A549 (cell line): Measurements from ENCODE around the gene EPB41L5.

Experiments
- CTCF ChIP-seq: fragments of >200 bp; sonication (Bioruptor Twin); formaldehyde crosslinking; IDR thresholded peaks from 3 replicates; pipeline ENCODE4 v1.5.1; 2016
- KDM1A ChIP-seq: fragments of 200-600 bp; sonication (generic); IDR thresholded peaks from 2 replicates; pipeline ENCODE4 v1.6.1; 2016; ENCODE audit warnings: low read depth, mild to moderate bottlenecking
- KDM5A ChIP-seq: fragments of 200-600 bp; sonication (generic); IDR thresholded peaks from 2 replicates; pipeline ENCODE4 v1.6.1; 2016; ENCODE audit warnings: antibody characterized with exemption, mild to moderate bottlenecking
- POLR2A ChIP-seq: IDR thresholded peaks from 2 replicates; pipeline ENCODE4 v1.6.1; 2012; ENCODE audit warnings: mild to moderate bottlenecking, low read length

DNA sequence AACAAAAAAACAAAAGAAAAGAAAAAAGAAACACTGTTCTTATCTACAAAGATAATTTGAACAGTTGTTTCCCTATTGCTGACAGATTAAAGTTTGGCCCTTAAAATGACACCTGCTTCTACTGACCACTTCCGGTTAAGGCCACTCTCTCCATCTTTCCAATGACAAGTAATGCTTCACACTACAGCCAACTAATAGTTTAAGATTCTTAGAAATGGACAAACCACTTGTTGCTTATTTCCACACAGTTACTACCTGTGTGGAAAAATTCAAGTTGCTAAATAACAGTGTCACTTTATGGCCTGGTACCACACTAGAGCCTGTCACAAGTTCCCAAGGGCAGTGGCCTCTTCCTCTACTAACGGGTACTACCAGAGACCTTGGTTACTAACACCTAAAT is 207.9 kb downstream of the EPB41L5 start:
- TF ChIP-seq POLR2A = no peak
- no peak for TF ChIP-seq KDM5A
- no peak for TF ChIP-seq CTCF
- no peak for TF ChIP-seq KDM1A
